MM.1S (cell line): ENCODE data around the gene KCNC3.

Source experiments
- EZH2phosphoT487 ChIP-seq: fragments of 300-600 bp; sonication (generic); IDR thresholded peaks from 2 replicates; pipeline ENCODE4 v1.6.1; 2018; ENCODE audit warnings: antibody characterized with exemption, low read length
- TF ChIP-seq, protein P1 (sequence below): fragments of 300-600 bp; sonication (generic); IDR thresholded peaks from 2 replicates; pipeline ENCODE4 v1.5.1; 2016; ENCODE audit warnings: antibody characterized with exemption, low read length, mixed read lengths

DNA sequence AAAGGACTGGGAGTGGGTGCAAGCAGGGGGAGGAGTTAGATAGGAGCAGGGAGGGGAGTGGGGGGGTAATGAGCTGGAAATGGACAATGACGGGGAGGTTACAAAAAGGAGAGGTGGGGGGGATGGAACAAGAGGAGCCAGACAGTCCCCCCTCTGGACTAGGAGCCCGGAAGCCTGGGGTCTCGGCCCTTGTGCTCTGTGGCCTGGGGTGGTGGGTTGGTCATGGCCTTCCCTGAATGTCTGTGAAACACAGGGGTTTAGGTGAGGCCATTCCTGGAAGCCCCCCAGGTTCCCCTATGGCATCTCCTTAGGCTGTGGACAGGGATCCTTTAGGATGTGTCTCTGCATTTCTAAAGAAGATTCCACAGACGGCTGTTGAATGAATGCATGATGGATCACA lies 12.1 kb downstream of the KCNC3 start:
- no peak for TF ChIP-seq EZH2phosphoT487
- TF ChIP-seq, protein P1, sequence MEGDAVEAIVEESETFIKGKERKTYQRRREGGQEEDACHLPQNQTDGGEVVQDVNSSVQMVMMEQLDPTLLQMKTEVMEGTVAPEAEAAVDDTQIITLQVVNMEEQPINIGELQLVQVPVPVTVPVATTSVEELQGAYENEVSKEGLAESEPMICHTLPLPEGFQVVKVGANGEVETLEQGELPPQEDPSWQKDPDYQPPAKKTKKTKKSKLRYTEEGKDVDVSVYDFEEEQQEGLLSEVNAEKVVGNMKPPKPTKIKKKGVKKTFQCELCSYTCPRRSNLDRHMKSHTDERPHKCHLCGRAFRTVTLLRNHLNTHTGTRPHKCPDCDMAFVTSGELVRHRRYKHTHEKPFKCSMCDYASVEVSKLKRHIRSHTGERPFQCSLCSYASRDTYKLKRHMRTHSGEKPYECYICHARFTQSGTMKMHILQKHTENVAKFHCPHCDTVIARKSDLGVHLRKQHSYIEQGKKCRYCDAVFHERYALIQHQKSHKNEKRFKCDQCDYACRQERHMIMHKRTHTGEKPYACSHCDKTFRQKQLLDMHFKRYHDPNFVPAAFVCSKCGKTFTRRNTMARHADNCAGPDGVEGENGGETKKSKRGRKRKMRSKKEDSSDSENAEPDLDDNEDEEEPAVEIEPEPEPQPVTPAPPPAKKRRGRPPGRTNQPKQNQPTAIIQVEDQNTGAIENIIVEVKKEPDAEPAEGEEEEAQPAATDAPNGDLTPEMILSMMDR: no peak
